K562 (cell line): ENCODE data around the gene TAF11L8. TPM values are rescaled to one million over a fixed set of nuclear protein-coding genes. Genes with fewer than 3 reads are reported as not detected.

Experiments used
- ATAC-seq: fragments of 200-7000 bp; cut with Tn5 transposase; 3 replicates; pipeline ENCODE4 v1.9.1; 2020; ENCODE audit warnings: moderate library complexity
- BruUV-seq: library from RNA; stranded (reverse); fragments of 400-500 nt; replicated peaks from 2 replicates; lab custom pipeline; 2021; lab: Mats Ljungman, UMichigan
- CTCF ChIA-PET: fragments of 300-600 bp; formaldehyde crosslinking; extraction: SDS; loops from one replicate; lab custom pipeline; 2021; ENCODE audit warnings: low intra/inter-chr PET ratio; lab: Yijun Ruan, JAX
- POLR2A ChIA-PET: fragments of 300-600, 350-650 bp; sonication (Branson Sonifier 250); formaldehyde crosslinking; extraction: SDS; loops from one replicate; lab custom pipeline; 2021; ENCODE audit warnings: antibody characterized with exemption, inconsistent platforms; lab: Yijun Ruan, JAX
- DNase-seq, 4 experiments: peaks; one replicate each; pipeline versions ENCODE4 v3.0.0 to v3.0.0-alpha.2; 2011 to 2018; ENCODE audit warnings: low spot score in 3 of 4, mixed read lengths in 3 of 4; ENCODE audit errors: extremely low read depth in 1 of 4
- FAIRE-seq: peaks from 2 replicates; lab custom pipeline; 2011; peaks lifted over from hg19 to GRCh38; lab: Jason Lieb, UNC
- H2AFZ ChIP-seq: 2 replicates; pipeline ENCODE4 v1.6.0; 2011; ENCODE audit warnings: low read depth, low read length, control low read depth, inconsistent platforms
- H3K27ac ChIP-seq: fragments of 200-600 bp; 3 replicates; pipeline ENCODE4 v1.8.0; 2011; ENCODE audit warnings: low read depth, mild to moderate bottlenecking, control low read depth, inconsistent platforms, low read length, moderate library complexity, mixed read lengths; ENCODE audit errors: extremely low read depth
- H3K27me3 ChIP-seq, 2 experiments: fragments of 300-600 bp in 1 of 2; 2 replicates in 1 of 2; 3 replicates in 1 of 2; pipeline versions ENCODE4 v1.6.0 to v1.8.0; 2011; ENCODE audit warnings: inconsistent platforms in 2 of 2, low read length in 2 of 2, mild to moderate bottlenecking in 1 of 2, mixed read lengths in 1 of 2, moderate library complexity in 1 of 2; ENCODE audit not compliant: control insufficient read depth in 2 of 2, insufficient read depth in 2 of 2
- H3K36me3 ChIP-seq: fragments of 300-600 bp; 3 replicates; pipeline ENCODE4 v1.8.0; 2011; ENCODE audit warnings: mild to moderate bottlenecking, low read length, inconsistent platforms; ENCODE audit not compliant: control insufficient read depth, insufficient read depth
- H3K4me1 ChIP-seq, 2 experiments: fragments of 200-600 bp in 1 of 2; replicated peaks in 1 of 2; 2 replicates in 1 of 2; 3 replicates in 1 of 2; pipeline versions ENCODE4 v1.5.1 to v1.8.0; 2011; ENCODE audit warnings: inconsistent platforms in 2 of 2, low read length in 2 of 2, mild to moderate bottlenecking in 1 of 2, mixed read lengths in 1 of 2, moderate library complexity in 1 of 2; ENCODE audit not compliant: control insufficient read depth in 2 of 2, insufficient read depth in 2 of 2
- H3K4me2 ChIP-seq: 2 replicates; pipeline ENCODE4 v1.6.1; 2011; ENCODE audit warnings: low read length, control low read depth, inconsistent platforms, mixed read lengths; ENCODE audit not compliant: insufficient read depth
- H3K4me3 ChIP-seq: fragments of 200-600 bp; sonication (generic), shearing (Covaris generic); 2 replicates; pipeline ENCODE4 v1.5.1; 2016; ENCODE audit warnings: control low read depth, inconsistent platforms
- H3K79me2 ChIP-seq: fragments of 200-600 bp; 3 replicates; pipeline ENCODE4 v1.8.0; 2011; ENCODE audit warnings: low read length, inconsistent platforms; ENCODE audit not compliant: control insufficient read depth, insufficient read depth
- H3K9ac ChIP-seq, 2 experiments: 2 replicates each; pipeline versions ENCODE4 v1.6.0 to v1.6.1; 2011; ENCODE audit warnings: low read depth in 2 of 2, low read length in 2 of 2, control low read depth in 1 of 2, inconsistent platforms in 1 of 2, mild to moderate bottlenecking in 1 of 2, mixed read lengths in 1 of 2; ENCODE audit not compliant: insufficient read depth in 1 of 2
- H3K9me1 ChIP-seq: one replicate; pipeline ENCODE4 v1.6.0; 2011; ENCODE audit warnings: inconsistent platforms, mild to moderate bottlenecking, low read length, moderate library complexity; ENCODE audit not compliant: control insufficient read depth, insufficient read depth
- H3K9me3 ChIP-seq: replicated peaks from 2 replicates; pipeline ENCODE4 v1.5.1; 2011; ENCODE audit warnings: low read depth, low read length, inconsistent platforms; ENCODE audit not compliant: control insufficient read depth, insufficient read depth
- H4K20me1 ChIP-seq: replicated peaks from 2 replicates; pipeline ENCODE4 v1.6.1; 2011; ENCODE audit warnings: low read length, inconsistent platforms, mixed read lengths; ENCODE audit not compliant: control insufficient read depth, insufficient read depth
- BRD9 ChIP-seq: fragments of 450-650 bp; IDR thresholded peaks from 2 replicates; pipeline ENCODE4 v1.6.1; 2018; ENCODE audit warnings: low read depth; ENCODE audit not compliant: partially characterized antibody
- LCOR ChIP-seq: sonication (generic); formaldehyde crosslinking; IDR thresholded peaks from 2 replicates; pipeline ENCODE4 v1.8.0; 2022; ENCODE audit warnings: mild to moderate bottlenecking, missing genetic modification reagents
- MCM3 ChIP-seq: fragments of 450-650 bp; IDR thresholded peaks from 2 replicates; pipeline ENCODE4 v1.6.1; 2016
- NFRKB ChIP-seq: fragments of 450-650 bp; IDR thresholded peaks from 2 replicates; pipeline ENCODE4 v1.6.1; 2016; ENCODE audit warnings: low read depth
- PTRF ChIP-seq: fragments of 450-650 bp; IDR thresholded peaks from 2 replicates; pipeline ENCODE4 v1.6.1; 2016; ENCODE audit warnings: mild to moderate bottlenecking, missing genetic modification characterization, missing compliant biosample characterization
- RBBP5 ChIP-seq: fragments of 200-600 bp; sonication (generic); IDR thresholded peaks from 2 replicates; pipeline ENCODE4 v1.6.1; 2012; ENCODE audit warnings: borderline replicate concordance, mild to moderate bottlenecking, low read length, control low read depth, inconsistent platforms; ENCODE audit not compliant: insufficient read depth, poor library complexity, severe bottlenecking
- ZKSCAN8 ChIP-seq: fragments of 200-800 bp; sonication (Bioruptor generic); IDR thresholded peaks from 2 replicates; pipeline ENCODE4 v1.6.1; 2016; ENCODE audit warnings: missing genetic modification characterization, missing compliant biosample characterization
- ZNF143 ChIP-seq: sonication (generic); formaldehyde crosslinking; IDR thresholded peaks from 2 replicates; pipeline ENCODE4 v1.9.0; 2022; ENCODE audit warnings: mild to moderate bottlenecking, missing genetic modification reagents
- WGBS: fragments of 100-300 bp; shearing (Covaris generic); methylation state at CpG from one replicate; pipeline ENCODE4 v1.1.6; 2016; ENCODE audit warnings: low coverage, mixed read lengths; ENCODE audit not compliant: insufficient coverage; ENCODE audit errors: missing lambda C conversion rate; 5-methylcytosine and 5-hydroxymethylcytosine counted together
- in situ Hi-C: fragments of 300-500 bp; cut with MboI; formaldehyde crosslinking; loops from 4 replicates; pipeline ENCODE4 v1.15.0; 2018; ENCODE audit warnings: inconsistent platforms, mixed read lengths
- intact Hi-C: fragments of 100-400 bp; cut with micrococcal nuclease; formaldehyde crosslinking; loops from 2 replicates; pipeline ENCODE4 v1.14.2; 2022
- polyA plus RNA-seq, 8 experiments: library from polyadenylated mRNA; depleted of rRNA in 4 of 8; stranded (reverse) in 5 of 8; unstranded in 3 of 8; fragments of >200 nt; fragmentation: Nextera tagmentation in 2 of 8; fragmentation: Illumina TruSeq in 1 of 8; extraction: Ambion mirVana in 2 of 8; extraction: Trizol in 1 of 8; gene quantifications; 2 replicates each; pipeline versions ENCODE4 v1.2.1 to v1.2.3, GENCODE V29; 2011 to 2014; ENCODE audit warnings: inconsistent platforms in 1 of 8, missing spikeins in 1 of 8
- total RNA-seq, 7 experiments: library from RNA; depleted of rRNA in 6 of 7; stranded (reverse); fragments of >200 nt in 6 of 7; fragmentation: Illumina TruSeq in 2 of 7; extraction: Trizol in 2 of 7; gene quantifications; 2 replicates each; pipeline versions ENCODE4 v1.2.1 to v1.2.3, GENCODE V29; 2011 to 2021; ENCODE audit warnings: low replicate concordance in 1 of 7
- TF ChIP-seq, protein P1 (sequence below): sonication (generic); formaldehyde crosslinking; IDR thresholded peaks from 2 replicates; pipeline ENCODE4 v1.8.0; 2022; ENCODE audit warnings: mild to moderate bottlenecking, missing genetic modification reagents
- TF ChIP-seq, protein P2 (sequence below): fragments of 450-650 bp; IDR thresholded peaks from 2 replicates; pipeline ENCODE4 v1.6.1; 2016; ENCODE audit warnings: antibody characterized with exemption
- TF ChIP-seq, protein P3 (sequence below): sonication (generic); IDR thresholded peaks from 2 replicates; pipeline ENCODE4 v1.6.1; 2016

The TAF11L8 gene
- total and polyA plus RNA-seq, 9 of the 15 experiments (the other 6 are each of a cell fraction or from before 2014, with no cell fraction given) = not detected

DNA sequence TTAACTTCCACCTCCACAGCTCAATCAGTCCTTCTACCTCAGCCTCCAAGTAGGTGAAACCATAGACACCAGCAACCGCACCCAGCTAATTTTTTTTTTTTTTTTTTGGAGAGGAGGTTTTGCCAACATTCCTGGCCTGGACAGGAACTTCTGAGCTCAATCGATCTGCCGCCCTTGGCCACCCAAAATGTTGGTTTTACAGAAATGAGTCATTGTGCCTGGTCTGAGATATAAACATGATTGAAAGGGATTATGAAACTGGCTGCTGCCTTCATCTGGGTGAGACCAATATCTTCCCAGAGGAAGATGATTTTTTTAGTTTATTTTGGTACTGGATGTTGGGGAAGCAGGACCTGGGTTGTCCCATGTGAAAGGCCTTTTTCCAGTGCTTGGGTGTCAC is 28.6 kb upstream of the TAF11L8 start:
- H3K36me3 ChIP-seq = no peaks in the 10 kb centered on the region
- TF ChIP-seq, protein P1, sequence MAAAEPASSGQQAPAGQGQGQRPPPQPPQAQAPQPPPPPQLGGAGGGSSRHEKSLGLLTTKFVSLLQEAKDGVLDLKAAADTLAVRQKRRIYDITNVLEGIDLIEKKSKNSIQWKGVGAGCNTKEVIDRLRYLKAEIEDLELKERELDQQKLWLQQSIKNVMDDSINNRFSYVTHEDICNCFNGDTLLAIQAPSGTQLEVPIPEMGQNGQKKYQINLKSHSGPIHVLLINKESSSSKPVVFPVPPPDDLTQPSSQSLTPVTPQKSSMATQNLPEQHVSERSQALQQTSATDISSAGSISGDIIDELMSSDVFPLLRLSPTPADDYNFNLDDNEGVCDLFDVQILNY (CRISPR knock-in tag) = no peak
- TF ChIP-seq, protein P2, sequence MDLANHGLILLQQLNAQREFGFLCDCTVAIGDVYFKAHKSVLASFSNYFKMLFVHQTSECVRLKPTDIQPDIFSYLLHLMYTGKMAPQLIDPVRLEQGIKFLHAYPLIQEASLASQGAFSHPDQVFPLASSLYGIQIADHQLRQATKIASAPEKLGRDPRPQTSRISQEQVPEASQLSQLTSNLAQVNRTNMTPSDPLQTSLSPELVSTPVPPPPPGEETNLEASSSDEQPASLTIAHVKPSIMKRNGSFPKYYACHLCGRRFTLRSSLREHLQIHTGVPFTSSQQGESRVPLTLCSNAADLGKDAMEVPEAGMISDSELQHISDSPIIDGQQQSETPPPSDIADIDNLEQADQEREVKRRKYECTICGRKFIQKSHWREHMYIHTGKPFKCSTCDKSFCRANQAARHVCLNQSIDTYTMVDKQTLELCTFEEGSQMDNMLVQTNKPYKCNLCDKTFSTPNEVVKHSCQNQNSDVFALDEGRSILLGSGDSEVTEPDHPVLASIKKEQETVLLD = no peak
- no peak for TF ChIP-seq RBBP5
- TF ChIP-seq, protein P3, sequence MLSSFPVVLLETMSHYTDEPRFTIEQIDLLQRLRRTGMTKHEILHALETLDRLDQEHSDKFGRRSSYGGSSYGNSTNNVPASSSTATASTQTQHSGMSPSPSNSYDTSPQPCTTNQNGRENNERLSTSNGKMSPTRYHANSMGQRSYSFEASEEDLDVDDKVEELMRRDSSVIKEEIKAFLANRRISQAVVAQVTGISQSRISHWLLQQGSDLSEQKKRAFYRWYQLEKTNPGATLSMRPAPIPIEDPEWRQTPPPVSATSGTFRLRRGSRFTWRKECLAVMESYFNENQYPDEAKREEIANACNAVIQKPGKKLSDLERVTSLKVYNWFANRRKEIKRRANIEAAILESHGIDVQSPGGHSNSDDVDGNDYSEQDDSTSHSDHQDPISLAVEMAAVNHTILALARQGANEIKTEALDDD = no peak
- TF ChIP-seq ZNF143 (CRISPR knock-in tag) = no peak
- no peak for TF ChIP-seq MCM3
- TF ChIP-seq ZKSCAN8 (CRISPR knock-in tag) = no peak
- no peak for TF ChIP-seq NFRKB
- TF ChIP-seq LCOR (CRISPR knock-in tag) = no peak
- no peak for TF ChIP-seq PTRF (tag)
- no peak for TF ChIP-seq BRD9
- TF ChIP-seq, all 486 proteins: peak for 0
- ChIA-PET CTCF (no interaction called here), POLR2A (no interaction called here)
- Histone ChIP-seq H3K27me3 (no peaks in the 10 kb centered on the region), H3K27ac (no peak overlapping the region), H4K20me1 (no peaks in the 10 kb centered on the region), H3K4me2 (no peak overlapping the region), H3K4me1 (peaks cover 0 to 4% of the 10 kb centered on the region in 2 experiments; a peak in 1 of 5 replicates), H3K4me3 (no peak overlapping the region), H3K9ac (no peak overlapping the region), H2AFZ (no peak overlapping the region), H3K9me1 (no peaks in the 10 kb centered on the region), H3K79me2 (no peaks in the 10 kb centered on the region), H3K9me3 (no peaks in the 10 kb centered on the region)
- no TSS peak for BruUV-seq
- intact Hi-C loops (no loop called here), in situ Hi-C loops (no loop called here)
- ATAC-seq (no peak), FAIRE-seq (no peak), DNase-seq (no peak)
- 0% methylated on average over 3 of the region's 3 CpGs for WGBS
